ENCODE data around the gene LUC7L2. TPM values are rescaled to one million over a fixed set of nuclear protein-coding genes. Genes with fewer than 3 reads are reported as not detected.

LUC7L2 gene
- total and polyA plus RNA-seq, 9 of the 15 experiments (the other 6 are each of a cell fraction or from before 2014, with no cell fraction given): 56.1 to 207 (median 141) TPM

DNA sequence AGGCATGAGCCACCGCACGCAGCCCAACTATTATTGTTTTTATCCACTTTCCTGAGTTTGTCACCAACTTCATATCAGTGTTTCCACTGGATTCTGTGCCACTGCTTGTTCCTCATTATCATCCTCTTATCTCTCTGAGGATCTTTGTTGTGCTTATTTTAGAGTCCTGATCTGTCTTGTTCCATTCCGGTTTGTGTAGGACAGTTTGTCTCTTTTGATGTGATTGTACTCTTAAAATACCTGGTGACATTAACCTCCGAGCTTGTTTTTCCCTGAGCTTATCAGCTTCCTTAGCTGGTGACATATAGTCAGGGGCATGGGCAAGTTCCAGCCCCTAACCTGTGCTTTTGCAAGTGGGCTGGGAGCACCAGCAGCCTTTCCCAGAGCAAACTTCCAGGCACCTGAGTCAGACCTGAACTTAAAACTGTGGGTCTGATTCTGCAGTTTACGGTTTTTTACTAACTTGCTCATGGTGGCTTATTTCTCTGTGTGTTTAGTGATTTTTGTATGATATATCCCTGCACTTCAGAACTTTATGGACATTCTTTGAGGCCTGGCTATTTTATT, 41.7 kb upstream of the LUC7L2 start (continued):
- TF ChIP-seq REST (IDR thresholded peaks at IDR 0.05; ENCODE audit: borderline replicate concordance): peak; percentile 86
- TF ChIP-seq REST (CRISPR knock-in tag; IDR thresholded peaks at IDR 0.05; ENCODE audit: low read depth): no peak
- TF ChIP-seq PCBP2 (IDR thresholded peaks at IDR 0.05; ENCODE audit: low read depth, low read length, poor library complexity, severe bottlenecking): no peak
- no peak for TF ChIP-seq MEF2A (IDR thresholded peaks at IDR 0.05; ENCODE audit: control insufficient read depth, low read depth, low read length)
- TF ChIP-seq GTF2E2 (tag; IDR thresholded peaks at IDR 0.05): no peak
